CD4-positive, alpha-beta T cell (primary cell): Measurements from ENCODE around the gene XG. TPM values are rescaled to one million over a fixed set of nuclear protein-coding genes. Genes with fewer than 3 reads are reported as not detected.

ENCODE experiments used
- ATAC-seq: fragments of 200-7000 bp; cut with Tn5 transposase; one replicate; pipeline ENCODE4 v1.10.0; 2022; ENCODE audit warnings: mild to moderate bottlenecking; ENCODE audit not compliant: poor library complexity
- CTCF ChIA-PET: fragments of 350-600 bp; sonication (Branson Sonifier 250); formaldehyde crosslinking; loops from one replicate; lab custom pipeline; 2021; ENCODE audit warnings: antibody characterized with exemption, inconsistent platforms; lab: Charles Lee
- POLR2A ChIA-PET: fragments of 350-600 bp; sonication (Branson Sonifier 250); formaldehyde crosslinking; loops from one replicate; lab custom pipeline; 2021; ENCODE audit warnings: antibody characterized with exemption, inconsistent platforms; lab: Charles Lee
- DNase-seq, 14 experiments: peaks; one replicate each; pipeline ENCODE4 v3.0.0-alpha.2; 2013 to 2020; ENCODE audit warnings: mixed read lengths in 2 of 14
- H3K27ac ChIP-seq, 2 donors: one replicate each; pipeline versions ENCODE4 v1.5.1 to v1.7.0; 2013; ENCODE audit warnings: low read length in 2 of 2, low read depth in 1 of 2, mild to moderate bottlenecking in 1 of 2
- H3K27me3 ChIP-seq, 2 experiments: 1 replicate in 1 of 2; 2 replicates in 1 of 2; pipeline versions ENCODE4 v1.6.1 to v1.7.0; 2013; ENCODE audit warnings: low read length in 2 of 2, control low read depth in 1 of 2, mild to moderate bottlenecking in 1 of 2, moderate library complexity in 1 of 2; ENCODE audit not compliant: insufficient read depth in 2 of 2, control insufficient read depth in 1 of 2
- H3K36me3 ChIP-seq: one replicate; pipeline ENCODE4 v1.6.1; 2013; ENCODE audit warnings: low read length, control low read depth; ENCODE audit not compliant: insufficient read depth
- H3K4me1 ChIP-seq: one replicate; pipeline ENCODE4 v1.6.1; 2013; ENCODE audit warnings: low read length, control low read depth; ENCODE audit not compliant: insufficient read depth
- H3K4me3 ChIP-seq: one replicate; pipeline ENCODE4 v1.5.1; 2013; ENCODE audit warnings: mild to moderate bottlenecking, low read length, moderate library complexity
- H3K9me3 ChIP-seq, 2 experiments: 1 replicate in 1 of 2; 2 replicates in 1 of 2; pipeline versions ENCODE4 v1.6.1 to v1.7.0; 2013; ENCODE audit warnings: low read length in 2 of 2, mild to moderate bottlenecking in 2 of 2, control low read depth in 1 of 2, moderate library complexity in 1 of 2; ENCODE audit not compliant: control insufficient read depth in 1 of 2, insufficient read depth in 1 of 2
- H3K27ac Mint-ChIP-seq: one replicate; pipeline ENCODE4 v1.8.0; 2020; ENCODE audit warnings: mixed read lengths
- H3K27me3 Mint-ChIP-seq: one replicate; pipeline ENCODE4 v1.8.0; 2021; ENCODE audit warnings: mixed read lengths
- H3K36me3 Mint-ChIP-seq: one replicate; pipeline ENCODE4 v1.8.0; 2021; ENCODE audit warnings: low read depth, mixed read lengths
- H3K4me1 Mint-ChIP-seq: one replicate; pipeline ENCODE4 v1.8.0; 2021; ENCODE audit warnings: low read depth, mixed read lengths
- H3K4me3 Mint-ChIP-seq: one replicate; pipeline ENCODE4 v1.8.0; 2020; ENCODE audit warnings: mild to moderate bottlenecking, mixed read lengths
- H3K9me3 Mint-ChIP-seq: one replicate; pipeline ENCODE4 v1.8.0; 2020; ENCODE audit warnings: mixed read lengths
- CTCF ChIP-seq: fragments of 200-600 bp; IDR thresholded peaks from one replicate; pipeline ENCODE4 v1.8.0; 2022; ENCODE audit warnings: antibody characterized with exemption, mild to moderate bottlenecking
- intact Hi-C, 2 experiments: fragments of 100-400 bp; cut with DNase I in 1 of 2; cut with micrococcal nuclease in 1 of 2; formaldehyde crosslinking; loops; one replicate each; pipeline versions ENCODE4 v1.15.1 to v1.9.0; 2023 to 2025; cut with DNase I, micrococcal nuclease
- total RNA-seq, 174 experiments: library from RNA in 2 of 174; stranded (reverse) in 2 of 174; gene quantifications; one replicate each; pipeline ENCODE4 v1.2.3 and lab custom pipeline; 2021 to 2026

Gene XG
- total RNA-seq, 2 experiments from 2014 or later, result not detected

GRCh38 chrX:2829469-2830246 lies 77.8 kb downstream of the XG start:
- H3K27me3 Mint-ChIP-seq, result peaks cover 28% of the 10 kb centered on the region
- ChIA-PET CTCF (no interaction called here), POLR2A (no interaction called here)
- Histone ChIP-seq H3K4me1 (peaks cover 4% of the 10 kb centered on the region), H3K4me3 (no peak overlapping the region), H3K36me3 (no peaks in the 10 kb centered on the region), H3K9me3 (no peaks in the 10 kb centered on the region), H3K27ac (no peak overlapping the region), H3K27me3 (peaks cover 7 to 25% of the 10 kb centered on the region in 2 experiments)
- H3K4me3 Mint-ChIP-seq, result no peak overlapping the region
- H3K9me3 Mint-ChIP-seq, result no peaks in the 10 kb centered on the region
- H3K36me3 Mint-ChIP-seq, result no peaks in the 10 kb centered on the region
- no peak overlapping the region for H3K27ac Mint-ChIP-seq
- no peaks in the 10 kb centered on the region for H3K4me1 Mint-ChIP-seq
- DNase-seq (no peak), ATAC-seq (no peak)
- intact Hi-C loops, result no loop called here
- TF ChIP-seq CTCF, result no peak

DNA sequence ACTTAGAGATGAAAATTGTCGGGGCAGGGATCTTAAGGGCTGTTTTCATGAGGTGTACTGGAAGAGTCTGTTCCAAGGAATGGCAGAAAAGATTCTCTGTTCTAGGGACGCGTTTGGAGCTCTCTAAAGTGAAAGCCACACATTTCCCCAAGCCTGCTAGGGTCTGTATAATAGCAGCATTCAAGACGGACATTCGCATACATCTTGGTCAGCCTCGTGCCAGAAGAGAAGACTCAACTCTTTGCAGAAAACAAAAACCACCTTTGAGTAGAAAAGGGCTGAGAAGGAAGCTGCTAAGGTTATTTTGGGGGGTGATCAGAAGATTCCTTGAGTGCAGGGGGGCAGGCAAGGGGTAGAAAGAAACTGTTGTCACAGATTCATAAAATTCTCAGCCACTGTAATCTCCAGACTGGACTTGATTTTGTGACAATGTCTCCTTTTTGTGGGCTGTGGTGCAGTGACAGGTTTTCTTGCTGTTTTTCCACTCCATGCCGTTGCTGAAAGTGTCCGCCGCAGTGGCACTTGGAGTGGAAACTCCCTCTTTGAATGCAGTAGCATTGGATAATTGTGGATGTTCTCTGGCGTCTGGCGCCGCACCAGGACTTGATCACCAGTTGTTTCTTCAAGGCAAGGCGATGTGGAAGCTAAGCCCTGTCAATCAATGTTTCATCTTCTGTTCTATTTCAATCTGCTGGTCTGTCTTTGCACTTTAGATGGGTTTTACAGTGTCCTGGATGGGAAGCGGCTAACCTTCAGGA lies 79.8 kb downstream of the XG start:
- no peaks in the 10 kb centered on the region for H3K36me3 Mint-ChIP-seq
- DNase-seq (no peak), ATAC-seq (no peak)
- no peak for TF ChIP-seq CTCF
- ChIA-PET POLR2A (no interaction called here), CTCF (no interaction called here)
- H3K27ac Mint-ChIP-seq, result no peak overlapping the region
- no peak overlapping the region for H3K4me3 Mint-ChIP-seq
- H3K9me3 Mint-ChIP-seq, result no peaks in the 10 kb centered on the region
- peaks cover 28% of the 10 kb centered on the region for H3K27me3 Mint-ChIP-seq
- H3K27ac ChIP-seq, result no peak overlapping the region
- intact Hi-C loops, result no loop called here
- no peaks in the 10 kb centered on the region for H3K36me3 ChIP-seq
- H3K4me1 ChIP-seq, result peaks cover 4% of the 10 kb centered on the region
- peaks cover 7 to 25% of the 10 kb centered on the region in 2 experiments for H3K27me3 ChIP-seq
- no peaks in the 10 kb centered on the region for H3K4me1 Mint-ChIP-seq
- H3K9me3 ChIP-seq, result peaks cover 0 to 3% of the 10 kb centered on the region in 2 experiments
- no peak overlapping the region for H3K4me3 ChIP-seq

DNA sequence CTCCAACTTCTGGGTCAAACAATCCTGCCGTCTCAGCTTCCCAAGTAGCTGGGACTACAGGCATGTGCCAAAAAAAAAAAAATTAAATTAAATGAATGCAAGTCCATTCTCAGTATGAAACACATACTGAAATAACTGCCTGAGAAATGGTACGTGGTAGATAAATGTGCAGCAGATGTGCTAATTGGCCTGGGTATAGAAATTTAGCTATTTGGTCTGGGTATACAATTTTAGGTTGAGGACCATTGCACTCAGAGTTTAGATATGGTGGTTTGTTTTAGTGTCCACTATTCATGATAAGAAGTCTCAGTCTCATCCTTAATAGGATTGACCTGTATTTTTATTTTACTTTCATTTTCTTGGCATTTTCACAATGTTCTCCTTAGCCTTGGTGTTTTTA lies 86.1 kb downstream of the XG start:
- Histone ChIP-seq H3K36me3 (no peaks in the 10 kb centered on the region), H3K27ac (no peak overlapping the region), H3K4me3 (no peak overlapping the region), H3K27me3 (no peaks in the 10 kb centered on the region), H3K4me1 (no peaks in the 10 kb centered on the region), H3K9me3 (peaks cover 4% of the 10 kb centered on the region in 2 experiments)
- no peaks in the 10 kb centered on the region for H3K36me3 Mint-ChIP-seq
- H3K27ac Mint-ChIP-seq, result no peak overlapping the region
- no peaks in the 10 kb centered on the region for H3K4me1 Mint-ChIP-seq
- DNase-seq (no peak), ATAC-seq (no peak)
- intact Hi-C loops, result no loop called here
- H3K9me3 Mint-ChIP-seq, result peaks cover 3% of the 10 kb centered on the region
- H3K4me3 Mint-ChIP-seq, result no peak overlapping the region
- TF ChIP-seq CTCF, result no peak
- CTCF ChIA-PET, result no interaction called here
- H3K27me3 Mint-ChIP-seq, result peaks cover 15% of the 10 kb centered on the region
- POLR2A ChIA-PET, result no interaction called here
